HEK293 (cell line): ENCODE data around the gene AMMECR1.

Source experiments
- CTCF ChIP-seq: fragments of 450-650 bp; formaldehyde crosslinking; IDR thresholded peaks from 2 replicates; pipeline ENCODE4 v1.5.1; 2016; ENCODE audit warnings: missing biosample characterization, missing genetic modification characterization
- KLF16 ChIP-seq: fragments of 450-650 bp; formaldehyde crosslinking; IDR thresholded peaks from 2 replicates; pipeline ENCODE4 v1.5.1; 2017; ENCODE audit warnings: missing biosample characterization, missing genetic modification characterization
- PRDM10 ChIP-seq: fragments of 450-650 bp; formaldehyde crosslinking; IDR thresholded peaks from 2 replicates; pipeline ENCODE4 v1.5.1; 2016; ENCODE audit warnings: missing biosample characterization, missing genetic modification characterization
- SP2 ChIP-seq: fragments of 450-650 bp; formaldehyde crosslinking; IDR thresholded peaks from 2 replicates; pipeline ENCODE4 v1.5.1; 2016; ENCODE audit warnings: missing biosample characterization, missing genetic modification characterization
- ZNF121 ChIP-seq: fragments of 450-650 bp; formaldehyde crosslinking; IDR thresholded peaks from 2 replicates; pipeline ENCODE4 v1.5.1; 2016; ENCODE audit warnings: missing biosample characterization, missing genetic modification characterization
- ZNF221 ChIP-seq: fragments of 450-650 bp; formaldehyde crosslinking; IDR thresholded peaks from 2 replicates; pipeline ENCODE4 v1.5.1; 2017; ENCODE audit warnings: missing biosample characterization, missing genetic modification characterization, borderline replicate concordance
- ZNF23 ChIP-seq: fragments of 450-650 bp; formaldehyde crosslinking; IDR thresholded peaks from 2 replicates; pipeline ENCODE4 v1.5.1; 2016; ENCODE audit warnings: missing biosample characterization, missing genetic modification characterization, borderline replicate concordance
- ZNF510 ChIP-seq: fragments of 450-650 bp; formaldehyde crosslinking; IDR thresholded peaks from 2 replicates; pipeline ENCODE4 v1.5.1; 2018; ENCODE audit warnings: mild to moderate bottlenecking, missing genetic modification characterization, missing biosample characterization; ENCODE audit not compliant: insufficient replicate concordance
- ZNF701 ChIP-seq: fragments of 450-650 bp; formaldehyde crosslinking; IDR thresholded peaks from 2 replicates; pipeline ENCODE4 v1.5.1; 2016; ENCODE audit warnings: missing biosample characterization, missing genetic modification characterization
- TF ChIP-seq, protein P1 (sequence below): fragments of 450-650 bp; formaldehyde crosslinking; IDR thresholded peaks from 2 replicates; pipeline ENCODE4 v1.5.1; 2016; ENCODE audit warnings: missing biosample characterization, missing genetic modification characterization
- TF ChIP-seq, protein P2 (sequence below): fragments of 450-650 bp; formaldehyde crosslinking; IDR thresholded peaks from 2 replicates; pipeline ENCODE4 v1.5.1; 2016; ENCODE audit warnings: missing biosample characterization, missing genetic modification characterization
- TF ChIP-seq, protein P3 (sequence below): sonication (generic); formaldehyde crosslinking; IDR thresholded peaks from 2 replicates; pipeline ENCODE4 v1.8.1; 2022; ENCODE audit warnings: mild to moderate bottlenecking, moderate library complexity, missing genetic modification reagents
- TF ChIP-seq, protein P4 (sequence below): fragments of 450-650 bp; formaldehyde crosslinking; IDR thresholded peaks from 2 replicates; pipeline ENCODE4 v1.5.1; 2016; ENCODE audit warnings: missing biosample characterization, missing genetic modification characterization

DNA sequence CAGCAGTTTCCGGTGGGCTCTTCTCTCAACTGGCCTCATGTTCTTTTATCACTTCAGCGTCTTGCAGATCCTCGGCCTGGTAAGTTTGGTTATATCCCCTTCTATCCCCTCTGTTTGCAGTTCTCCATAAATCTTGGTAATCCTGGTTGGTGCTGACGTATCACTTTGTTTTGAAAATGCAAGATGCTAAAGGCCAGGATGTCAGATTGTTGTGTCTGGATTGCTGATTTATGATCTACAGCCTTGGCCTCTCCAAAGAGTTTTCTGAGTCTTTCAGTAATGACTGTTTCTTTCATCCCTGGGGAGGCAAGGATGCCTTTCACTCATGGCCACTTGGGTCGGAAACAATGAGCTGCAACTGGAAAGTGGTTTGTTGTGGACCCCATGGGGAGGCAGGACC, 146.4 kb downstream of the AMMECR1 start:
- TF ChIP-seq, protein P1, sequence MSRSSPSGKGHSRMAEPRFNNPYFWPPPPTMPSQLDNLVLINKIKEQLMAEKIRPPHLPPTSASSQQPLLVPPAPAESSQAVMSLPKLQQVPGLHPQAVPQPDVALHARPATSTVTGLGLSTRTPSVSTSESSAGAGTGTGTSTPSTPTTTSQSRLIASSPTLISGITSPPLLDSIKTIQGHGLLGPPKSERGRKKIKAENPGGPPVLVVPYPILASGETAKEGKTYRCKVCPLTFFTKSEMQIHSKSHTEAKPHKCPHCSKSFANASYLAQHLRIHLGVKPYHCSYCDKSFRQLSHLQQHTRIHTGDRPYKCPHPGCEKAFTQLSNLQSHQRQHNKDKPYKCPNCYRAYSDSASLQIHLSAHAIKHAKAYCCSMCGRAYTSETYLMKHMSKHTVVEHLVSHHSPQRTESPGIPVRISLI (tag by site-specific recombination), result no peak
- TF ChIP-seq, protein P2, sequence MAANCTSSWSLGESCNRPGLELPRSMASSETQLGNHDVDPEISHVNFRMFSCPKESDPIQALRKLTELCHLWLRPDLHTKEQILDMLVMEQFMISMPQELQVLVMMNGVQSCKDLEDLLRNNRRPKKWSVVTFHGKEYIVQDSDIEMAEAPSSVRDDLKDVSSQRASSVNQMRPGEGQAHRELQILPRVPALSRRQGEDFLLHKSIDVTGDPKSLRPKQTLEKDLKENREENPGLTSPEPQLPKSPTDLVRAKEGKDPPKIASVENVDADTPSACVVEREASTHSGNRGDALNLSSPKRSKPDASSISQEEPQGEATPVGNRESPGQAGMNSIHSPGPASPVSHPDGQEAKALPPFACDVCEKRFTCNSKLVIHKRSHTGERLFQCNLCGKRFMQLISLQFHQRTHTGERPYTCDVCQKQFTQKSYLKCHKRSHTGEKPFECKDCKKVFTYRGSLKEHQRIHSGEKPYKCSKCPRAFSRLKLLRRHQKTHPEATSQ (tag by site-specific recombination), result no peak
- no peak for TF ChIP-seq ZNF701 (tag by site-specific recombination)
- TF ChIP-seq CTCF (tag by site-specific recombination), result no peak
- no peak for TF ChIP-seq SP2
- TF ChIP-seq ZNF23 (tag by site-specific recombination), result no peak
- TF ChIP-seq ZNF221 (tag by site-specific recombination), result no peak
- TF ChIP-seq, protein P3, sequence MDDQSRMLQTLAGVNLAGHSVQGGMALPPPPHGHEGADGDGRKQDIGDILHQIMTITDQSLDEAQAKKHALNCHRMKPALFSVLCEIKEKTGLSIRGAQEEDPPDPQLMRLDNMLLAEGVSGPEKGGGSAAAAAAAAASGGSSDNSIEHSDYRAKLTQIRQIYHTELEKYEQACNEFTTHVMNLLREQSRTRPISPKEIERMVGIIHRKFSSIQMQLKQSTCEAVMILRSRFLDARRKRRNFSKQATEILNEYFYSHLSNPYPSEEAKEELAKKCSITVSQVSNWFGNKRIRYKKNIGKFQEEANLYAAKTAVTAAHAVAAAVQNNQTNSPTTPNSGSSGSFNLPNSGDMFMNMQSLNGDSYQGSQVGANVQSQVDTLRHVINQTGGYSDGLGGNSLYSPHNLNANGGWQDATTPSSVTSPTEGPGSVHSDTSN (CRISPR knock-in tag), result no peak
- TF ChIP-seq, protein P4, sequence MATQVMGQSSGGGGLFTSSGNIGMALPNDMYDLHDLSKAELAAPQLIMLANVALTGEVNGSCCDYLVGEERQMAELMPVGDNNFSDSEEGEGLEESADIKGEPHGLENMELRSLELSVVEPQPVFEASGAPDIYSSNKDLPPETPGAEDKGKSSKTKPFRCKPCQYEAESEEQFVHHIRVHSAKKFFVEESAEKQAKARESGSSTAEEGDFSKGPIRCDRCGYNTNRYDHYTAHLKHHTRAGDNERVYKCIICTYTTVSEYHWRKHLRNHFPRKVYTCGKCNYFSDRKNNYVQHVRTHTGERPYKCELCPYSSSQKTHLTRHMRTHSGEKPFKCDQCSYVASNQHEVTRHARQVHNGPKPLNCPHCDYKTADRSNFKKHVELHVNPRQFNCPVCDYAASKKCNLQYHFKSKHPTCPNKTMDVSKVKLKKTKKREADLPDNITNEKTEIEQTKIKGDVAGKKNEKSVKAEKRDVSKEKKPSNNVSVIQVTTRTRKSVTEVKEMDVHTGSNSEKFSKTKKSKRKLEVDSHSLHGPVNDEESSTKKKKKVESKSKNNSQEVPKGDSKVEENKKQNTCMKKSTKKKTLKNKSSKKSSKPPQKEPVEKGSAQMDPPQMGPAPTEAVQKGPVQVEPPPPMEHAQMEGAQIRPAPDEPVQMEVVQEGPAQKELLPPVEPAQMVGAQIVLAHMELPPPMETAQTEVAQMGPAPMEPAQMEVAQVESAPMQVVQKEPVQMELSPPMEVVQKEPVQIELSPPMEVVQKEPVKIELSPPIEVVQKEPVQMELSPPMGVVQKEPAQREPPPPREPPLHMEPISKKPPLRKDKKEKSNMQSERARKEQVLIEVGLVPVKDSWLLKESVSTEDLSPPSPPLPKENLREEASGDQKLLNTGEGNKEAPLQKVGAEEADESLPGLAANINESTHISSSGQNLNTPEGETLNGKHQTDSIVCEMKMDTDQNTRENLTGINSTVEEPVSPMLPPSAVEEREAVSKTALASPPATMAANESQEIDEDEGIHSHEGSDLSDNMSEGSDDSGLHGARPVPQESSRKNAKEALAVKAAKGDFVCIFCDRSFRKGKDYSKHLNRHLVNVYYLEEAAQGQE (tag by site-specific recombination), result no peak
- no peak for TF ChIP-seq ZNF121 (tag by site-specific recombination)
- TF ChIP-seq KLF16 (tag by site-specific recombination), result no peak
- no peak for TF ChIP-seq ZNF510 (tag by site-specific recombination)
- no peak for TF ChIP-seq PRDM10
